Activated T-cell treated with anti-CD3 and anti-CD28 coated beads, Interleukin-2, amount 50 U/mL, for 24 hours (primary cell): Measurements from ENCODE around the gene ESRRB.

Source experiments
- DNase-seq: peaks from one replicate; pipeline ENCODE4 v3.0.0-alpha.2; 2020
- H3K27ac Mint-ChIP-seq: 2 replicates; pipeline ENCODE4 v1.8.0; 2020; ENCODE audit warnings: mild to moderate bottlenecking, mixed read lengths
- H3K27me3 Mint-ChIP-seq: 2 replicates; pipeline ENCODE4 v1.8.0; 2020; ENCODE audit warnings: mixed read lengths
- H3K36me3 Mint-ChIP-seq: 2 replicates; pipeline ENCODE4 v1.8.0; 2020; ENCODE audit warnings: low read depth, mixed read lengths
- H3K4me1 Mint-ChIP-seq: 2 replicates; pipeline ENCODE4 v1.8.0; 2020; ENCODE audit warnings: low read depth, mixed read lengths
- H3K4me3 Mint-ChIP-seq: 2 replicates; pipeline ENCODE4 v1.8.0; 2020; ENCODE audit warnings: mild to moderate bottlenecking, moderate library complexity, mixed read lengths
- H3K9me3 Mint-ChIP-seq: 2 replicates; pipeline ENCODE4 v1.8.0; 2020; ENCODE audit warnings: mixed read lengths

ESRRB gene

DNA sequence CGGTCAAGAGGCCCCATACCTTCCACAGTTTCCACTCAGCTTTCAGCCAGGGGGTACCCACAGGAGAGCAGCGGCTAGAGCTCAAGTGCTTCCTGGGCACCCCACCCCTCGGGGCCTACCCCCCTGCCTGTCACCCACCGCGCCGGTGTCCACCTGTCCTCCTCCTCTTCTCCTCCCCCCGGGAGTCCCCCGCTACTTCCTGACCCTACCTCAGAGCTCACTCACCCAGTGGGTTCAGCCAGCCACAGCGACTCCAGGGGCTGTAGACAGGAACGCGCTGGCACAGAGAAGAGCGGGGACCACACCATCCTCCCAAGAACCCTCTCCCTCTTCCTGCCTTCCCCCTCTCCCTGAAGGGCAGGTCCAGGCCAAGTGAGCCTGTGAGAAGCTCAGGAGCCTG, 123.0 kb downstream of the ESRRB start:
- Mint-ChIP-seq H3K36me3 (no peaks in the 10 kb centered on the region), H3K4me1 (no peaks in the 10 kb centered on the region), H3K9me3 (no peaks in the 10 kb centered on the region), H3K27me3 (peaks cover 10% of the 10 kb centered on the region), H3K4me3 (no peak overlapping the region), H3K27ac (no peak overlapping the region)
- no peak for DNase-seq

- H3K9me3 Mint-ChIP-seq, result no peaks in the 10 kb centered on the region
- no peak overlapping the region for H3K27ac Mint-ChIP-seq
- H3K4me3 Mint-ChIP-seq, result no peak overlapping the region
- peaks cover 10% of the 10 kb centered on the region for H3K27me3 Mint-ChIP-seq
- no peaks in the 10 kb centered on the region for H3K36me3 Mint-ChIP-seq
- H3K4me1 Mint-ChIP-seq, result no peaks in the 10 kb centered on the region
- DNase-seq, result no peak
Measured at GRCh38 chr14:76499399-76499798, 123.5 kb downstream of the ESRRB start.

GRCh38 chr14:76500011-76500410, 124.1 kb downstream of the ESRRB start:
- Mint-ChIP-seq H3K27me3 (peaks cover 10% of the 10 kb centered on the region), H3K4me3 (no peak overlapping the region), H3K27ac (no peak overlapping the region), H3K9me3 (no peaks in the 10 kb centered on the region), H3K4me1 (no peaks in the 10 kb centered on the region), H3K36me3 (no peaks in the 10 kb centered on the region)
- no peak for DNase-seq

- Mint-ChIP-seq H3K4me3 (no peak overlapping the region), H3K4me1 (no peaks in the 10 kb centered on the region), H3K27ac (no peak overlapping the region), H3K9me3 (no peaks in the 10 kb centered on the region), H3K27me3 (peaks cover 10% of the 10 kb centered on the region), H3K36me3 (no peaks in the 10 kb centered on the region)
- no peak for DNase-seq
Measured at GRCh38 chr14:76500480-76500879, 124.5 kb downstream of the ESRRB start.

DNA sequence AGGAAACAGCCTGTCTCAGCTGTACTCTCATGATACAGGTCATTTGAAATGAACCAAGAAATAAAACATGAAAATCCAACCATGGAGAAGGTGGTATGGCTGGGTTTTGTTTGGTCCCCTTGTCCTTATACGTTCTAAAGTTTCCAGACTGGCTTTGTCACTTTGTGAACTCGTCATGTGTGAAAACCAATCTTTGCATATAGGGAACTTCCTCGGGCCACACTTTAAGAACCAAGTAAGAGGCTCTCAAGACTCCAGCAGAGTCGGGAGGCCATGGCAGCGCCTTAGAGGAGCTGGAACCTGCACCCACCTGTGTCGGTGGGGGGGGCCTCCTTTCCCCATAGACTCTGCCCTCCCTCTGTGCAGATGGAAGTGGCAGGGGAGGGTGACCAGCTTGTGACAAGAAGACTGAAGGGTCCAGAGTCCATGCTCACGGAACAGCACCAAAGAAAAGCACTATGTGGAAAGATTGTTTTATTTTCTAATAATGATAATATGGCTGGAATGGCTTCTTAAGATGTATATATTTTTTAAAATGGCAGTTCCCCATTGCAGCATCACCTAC, 125.3 kb downstream of the ESRRB start:
- Mint-ChIP-seq H3K27me3 (peaks cover 7% of the 10 kb centered on the region), H3K9me3 (no peaks in the 10 kb centered on the region), H3K27ac (no peak overlapping the region), H3K36me3 (no peaks in the 10 kb centered on the region), H3K4me3 (no peak overlapping the region), H3K4me1 (no peaks in the 10 kb centered on the region)
- no peak for DNase-seq

DNA sequence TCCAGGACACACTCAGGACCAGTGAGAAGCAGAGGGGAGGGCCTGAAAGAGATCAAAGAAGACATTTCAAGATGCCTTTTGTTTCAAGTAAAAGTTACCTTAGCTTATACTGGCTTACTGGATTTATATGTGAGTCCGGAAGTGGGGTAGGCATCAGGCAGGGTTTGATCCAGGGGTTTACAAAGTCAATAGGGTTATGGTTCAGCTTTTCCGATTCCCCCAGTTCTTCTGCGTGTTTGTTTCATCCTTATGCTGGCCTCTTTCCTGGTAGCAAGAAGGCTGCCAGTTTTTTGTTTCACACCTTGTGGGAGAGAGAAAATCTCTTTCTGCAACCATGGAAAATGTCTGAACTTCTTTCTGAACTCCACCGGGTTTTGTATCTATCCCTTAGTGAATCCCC, 126.3 kb downstream of the ESRRB start:
- no peak for DNase-seq
- no peaks in the 10 kb centered on the region for H3K4me1 Mint-ChIP-seq
- peaks cover 8% of the 10 kb centered on the region for H3K27me3 Mint-ChIP-seq
- no peaks in the 10 kb centered on the region for H3K36me3 Mint-ChIP-seq
- H3K27ac Mint-ChIP-seq, result no peak overlapping the region
- no peak overlapping the region for H3K4me3 Mint-ChIP-seq
- H3K9me3 Mint-ChIP-seq, result no peaks in the 10 kb centered on the region

GRCh38 chr14:76502638-76503037, 126.7 kb downstream of the ESRRB start:
- H3K4me3 Mint-ChIP-seq, result no peak overlapping the region
- no peaks in the 10 kb centered on the region for H3K9me3 Mint-ChIP-seq
- DNase-seq, result no peak
- no peaks in the 10 kb centered on the region for H3K4me1 Mint-ChIP-seq
- H3K36me3 Mint-ChIP-seq, result no peaks in the 10 kb centered on the region
- peaks cover 9% of the 10 kb centered on the region for H3K27me3 Mint-ChIP-seq
- H3K27ac Mint-ChIP-seq, result no peak overlapping the region

- H3K27ac Mint-ChIP-seq, result no peak overlapping the region
- no peaks in the 10 kb centered on the region for H3K9me3 Mint-ChIP-seq
- H3K4me1 Mint-ChIP-seq, result no peaks in the 10 kb centered on the region
- DNase-seq, result no peak
- H3K27me3 Mint-ChIP-seq, result peaks cover 32% of the 10 kb centered on the region
- H3K4me3 Mint-ChIP-seq, result no peak overlapping the region
- no peaks in the 10 kb centered on the region for H3K36me3 Mint-ChIP-seq
Measured at GRCh38 chr14:76509311-76509710, 133.4 kb downstream of the ESRRB start.

- Mint-ChIP-seq H3K27me3 (peaks cover 36% of the 10 kb centered on the region), H3K36me3 (no peaks in the 10 kb centered on the region), H3K4me3 (no peak overlapping the region), H3K9me3 (no peaks in the 10 kb centered on the region), H3K27ac (no peak overlapping the region), H3K4me1 (no peaks in the 10 kb centered on the region)
- DNase-seq, result no peak
Measured at GRCh38 chr14:76510181-76510580, 134.2 kb downstream of the ESRRB start.

DNA sequence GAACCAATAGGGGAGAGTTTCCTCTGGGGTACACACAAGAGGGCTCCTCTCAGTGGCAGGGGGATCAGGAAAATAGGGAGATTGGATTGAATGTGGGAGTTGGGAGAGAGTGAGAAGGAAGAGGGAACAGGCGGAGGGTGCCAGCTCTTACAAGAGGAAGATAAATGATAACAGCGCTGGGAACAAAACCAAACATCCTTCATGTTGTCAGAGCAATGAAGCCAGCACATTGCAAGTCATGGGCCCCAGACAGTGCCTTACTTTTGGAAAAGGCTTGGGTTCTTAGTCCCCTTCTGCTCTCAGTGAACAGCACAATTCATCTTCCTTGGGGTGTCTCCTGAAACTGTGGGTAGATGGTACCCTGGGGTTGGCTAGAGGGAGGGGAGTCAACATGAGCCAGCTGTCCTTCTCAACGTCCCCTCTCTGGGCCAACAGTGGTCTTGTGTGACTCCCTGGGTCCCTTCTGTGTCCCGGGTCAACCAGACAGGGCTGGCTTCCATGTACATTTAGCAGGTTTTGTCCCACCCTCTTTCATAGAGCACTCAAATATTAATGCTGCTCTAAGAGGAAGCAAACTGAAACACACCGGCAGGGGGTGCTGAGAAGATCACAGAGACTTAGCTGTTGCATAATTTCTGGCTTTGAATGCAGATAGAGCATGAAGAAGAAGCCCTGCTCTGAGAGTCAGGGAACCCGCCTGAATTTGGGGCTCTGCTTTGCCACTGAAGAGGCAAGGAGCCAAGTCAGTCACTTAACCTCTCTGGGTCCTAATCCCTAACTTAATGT, 138.5 kb downstream of the ESRRB start:
- Mint-ChIP-seq H3K27ac (no peak overlapping the region), H3K4me1 (no peaks in the 10 kb centered on the region), H3K4me3 (no peak overlapping the region), H3K36me3 (no peaks in the 10 kb centered on the region), H3K27me3 (peaks cover 29% of the 10 kb centered on the region), H3K9me3 (no peaks in the 10 kb centered on the region)
- no peak for DNase-seq

- no peak for DNase-seq
- H3K27ac Mint-ChIP-seq, result no peak overlapping the region
- no peak overlapping the region for H3K4me3 Mint-ChIP-seq
- H3K4me1 Mint-ChIP-seq, result no peaks in the 10 kb centered on the region
- peaks cover 4% of the 10 kb centered on the region for H3K9me3 Mint-ChIP-seq
- no peaks in the 10 kb centered on the region for H3K36me3 Mint-ChIP-seq
- peaks cover 32% of the 10 kb centered on the region for H3K27me3 Mint-ChIP-seq
Measured at GRCh38 chr14:76516884-76517283, 140.9 kb downstream of the ESRRB start.

DNA sequence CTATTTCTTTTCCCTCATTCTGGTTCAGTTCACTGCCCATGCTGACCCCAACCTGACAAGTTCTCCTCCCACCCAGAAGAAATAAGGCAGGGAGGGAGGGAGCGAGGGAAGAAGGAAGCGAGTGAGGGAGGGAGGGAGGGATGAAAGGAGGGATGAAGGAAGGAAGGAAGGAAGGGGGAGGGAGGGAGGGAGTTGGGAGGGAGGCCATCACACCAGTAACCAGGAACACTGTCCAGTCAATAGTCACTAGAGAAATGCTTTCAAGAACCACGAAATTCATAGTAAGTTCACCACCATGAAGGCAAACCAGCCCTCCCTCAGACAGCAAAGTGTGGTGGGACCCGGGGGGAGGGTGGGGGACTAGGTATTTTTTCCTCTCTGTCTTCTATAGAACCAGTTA, 142.4 kb downstream of the ESRRB start:
- Mint-ChIP-seq H3K9me3 (peaks cover 4% of the 10 kb centered on the region), H3K27me3 (peaks cover 28% of the 10 kb centered on the region), H3K27ac (no peak overlapping the region), H3K4me3 (no peak overlapping the region), H3K36me3 (no peaks in the 10 kb centered on the region), H3K4me1 (no peaks in the 10 kb centered on the region)
- DNase-seq, result no peak

- H3K4me3 Mint-ChIP-seq, result no peak overlapping the region
- no peak overlapping the region for H3K27ac Mint-ChIP-seq
- peaks cover 20% of the 10 kb centered on the region for H3K27me3 Mint-ChIP-seq
- DNase-seq, result no peak
- H3K36me3 Mint-ChIP-seq, result no peaks in the 10 kb centered on the region
- H3K4me1 Mint-ChIP-seq, result no peaks in the 10 kb centered on the region
- H3K9me3 Mint-ChIP-seq, result peaks cover 4% of the 10 kb centered on the region
Measured at GRCh38 chr14:76525106-76525821, 149.3 kb downstream of the ESRRB start.

DNA sequence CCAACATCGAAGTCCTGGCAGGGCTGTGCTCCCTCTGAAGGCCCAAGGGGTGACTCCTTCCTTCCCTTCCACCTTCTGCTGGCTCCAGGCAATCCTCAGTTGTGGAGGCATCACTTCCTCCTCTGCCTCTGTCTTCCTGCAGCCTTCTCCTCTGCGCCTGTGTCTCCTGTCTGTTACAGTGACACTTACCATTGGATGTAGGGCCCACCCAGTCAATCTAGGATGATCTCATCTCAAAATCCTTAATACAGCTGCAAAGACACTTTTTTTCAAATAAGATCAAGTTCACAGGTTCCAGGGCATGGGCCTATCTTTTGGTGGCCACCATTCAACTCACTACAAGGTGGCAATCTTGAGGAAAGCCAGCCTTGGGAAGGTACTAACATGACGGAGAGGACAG, 155.1 kb downstream of the ESRRB start:
- no peak overlapping the region for H3K4me3 Mint-ChIP-seq
- no peak for DNase-seq
- no peaks in the 10 kb centered on the region for H3K9me3 Mint-ChIP-seq
- no peaks in the 10 kb centered on the region for H3K36me3 Mint-ChIP-seq
- no peak overlapping the region for H3K27ac Mint-ChIP-seq
- H3K4me1 Mint-ChIP-seq, result no peaks in the 10 kb centered on the region
- peaks cover 7% of the 10 kb centered on the region for H3K27me3 Mint-ChIP-seq

GRCh38 chr14:76531821-76532318, 155.9 kb downstream of the ESRRB start:
- H3K27me3 Mint-ChIP-seq, result peaks cover 7% of the 10 kb centered on the region
- no peak for DNase-seq
- no peak overlapping the region for H3K4me3 Mint-ChIP-seq
- no peaks in the 10 kb centered on the region for H3K4me1 Mint-ChIP-seq
- H3K27ac Mint-ChIP-seq, result no peak overlapping the region
- no peaks in the 10 kb centered on the region for H3K36me3 Mint-ChIP-seq
- no peaks in the 10 kb centered on the region for H3K9me3 Mint-ChIP-seq
